ENCODE data around the gene LMO3.

LMO3 gene

DNA sequence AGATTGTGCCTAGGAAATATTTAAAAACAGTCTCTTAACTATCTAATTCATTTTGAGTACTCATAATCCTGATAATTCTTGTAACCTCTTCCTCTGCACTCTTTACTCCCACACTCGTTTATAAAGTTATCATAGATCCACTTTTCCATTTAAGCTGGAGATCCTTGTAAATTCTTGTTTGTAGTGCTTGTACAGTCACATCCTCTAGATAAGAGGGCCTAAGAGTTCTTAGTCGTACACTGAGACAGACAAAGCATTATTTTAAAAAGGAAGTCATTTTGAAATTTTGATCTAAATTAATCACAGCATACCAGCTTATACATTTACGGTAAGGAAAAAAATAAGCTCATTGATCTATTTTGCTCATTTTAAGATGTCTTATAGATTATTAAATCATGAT is 42.5 kb downstream of the LMO3 start:
- in situ Hi-C loops (cut with MboI; ENCODE audit: low pct_unique_long_range_greater_than_20kb, low sequenced_read_pairs, unreplicated experiment): no loop called here
- TF ChIP-seq, protein P1, sequence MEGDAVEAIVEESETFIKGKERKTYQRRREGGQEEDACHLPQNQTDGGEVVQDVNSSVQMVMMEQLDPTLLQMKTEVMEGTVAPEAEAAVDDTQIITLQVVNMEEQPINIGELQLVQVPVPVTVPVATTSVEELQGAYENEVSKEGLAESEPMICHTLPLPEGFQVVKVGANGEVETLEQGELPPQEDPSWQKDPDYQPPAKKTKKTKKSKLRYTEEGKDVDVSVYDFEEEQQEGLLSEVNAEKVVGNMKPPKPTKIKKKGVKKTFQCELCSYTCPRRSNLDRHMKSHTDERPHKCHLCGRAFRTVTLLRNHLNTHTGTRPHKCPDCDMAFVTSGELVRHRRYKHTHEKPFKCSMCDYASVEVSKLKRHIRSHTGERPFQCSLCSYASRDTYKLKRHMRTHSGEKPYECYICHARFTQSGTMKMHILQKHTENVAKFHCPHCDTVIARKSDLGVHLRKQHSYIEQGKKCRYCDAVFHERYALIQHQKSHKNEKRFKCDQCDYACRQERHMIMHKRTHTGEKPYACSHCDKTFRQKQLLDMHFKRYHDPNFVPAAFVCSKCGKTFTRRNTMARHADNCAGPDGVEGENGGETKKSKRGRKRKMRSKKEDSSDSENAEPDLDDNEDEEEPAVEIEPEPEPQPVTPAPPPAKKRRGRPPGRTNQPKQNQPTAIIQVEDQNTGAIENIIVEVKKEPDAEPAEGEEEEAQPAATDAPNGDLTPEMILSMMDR (IDR thresholded peaks at IDR 0.05; ENCODE audit: extremely low read depth, insufficient read depth, missing control alignments): no peak
- DNase-seq (ENCODE audit: low spot score): no peak

DNA sequence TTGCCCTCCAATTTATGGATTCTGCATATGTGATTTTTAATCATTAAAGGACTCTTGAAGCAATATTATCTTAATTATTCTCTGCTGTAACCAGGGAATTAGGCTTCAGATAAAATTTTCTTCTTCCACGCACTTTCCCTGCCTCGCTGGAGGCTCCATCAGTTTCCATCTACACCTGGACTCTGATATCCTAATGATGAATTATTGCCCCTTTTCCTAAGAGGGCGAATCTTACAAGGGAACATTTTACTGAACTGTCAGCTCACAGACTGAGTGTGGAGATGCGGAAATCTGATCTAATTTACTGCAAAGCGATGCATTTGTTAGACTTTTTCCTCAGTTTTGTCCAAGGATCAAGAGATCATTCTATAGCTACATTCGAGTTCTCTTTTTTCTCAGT is 43.0 kb downstream of the LMO3 start:
- in situ Hi-C loops (cut with MboI; ENCODE audit: low pct_unique_long_range_greater_than_20kb, low sequenced_read_pairs, unreplicated experiment): no loop called here
- no peak for DNase-seq (ENCODE audit: low spot score)
- TF ChIP-seq, protein P1 (IDR thresholded peaks at IDR 0.05; ENCODE audit: extremely low read depth, insufficient read depth, missing control alignments): no peak

DNA sequence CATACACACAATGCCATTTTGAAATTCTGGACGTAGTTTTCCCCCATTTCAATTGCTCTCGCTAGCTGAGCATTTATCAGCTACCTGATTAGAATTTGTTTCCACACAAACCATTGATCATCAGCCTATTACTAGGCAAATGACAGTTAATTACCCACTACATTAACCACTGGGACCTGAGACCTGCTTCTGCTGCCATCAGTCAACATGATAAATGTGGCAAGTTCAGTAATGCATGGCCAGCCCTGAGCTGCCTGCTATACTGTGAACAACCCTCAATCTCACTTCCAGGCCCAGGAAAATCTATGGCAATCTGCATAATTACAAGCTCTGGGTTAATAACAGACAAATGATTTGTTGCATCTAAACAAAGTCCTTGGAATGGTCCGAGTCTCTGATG is 43.5 kb downstream of the LMO3 start:
- DNase-seq (ENCODE audit: low spot score): no peak
- TF ChIP-seq, protein P1 (IDR thresholded peaks at IDR 0.05; ENCODE audit: extremely low read depth, insufficient read depth, missing control alignments): no peak
- in situ Hi-C loops (cut with MboI; ENCODE audit: low pct_unique_long_range_greater_than_20kb, low sequenced_read_pairs, unreplicated experiment): no loop called here

DNA sequence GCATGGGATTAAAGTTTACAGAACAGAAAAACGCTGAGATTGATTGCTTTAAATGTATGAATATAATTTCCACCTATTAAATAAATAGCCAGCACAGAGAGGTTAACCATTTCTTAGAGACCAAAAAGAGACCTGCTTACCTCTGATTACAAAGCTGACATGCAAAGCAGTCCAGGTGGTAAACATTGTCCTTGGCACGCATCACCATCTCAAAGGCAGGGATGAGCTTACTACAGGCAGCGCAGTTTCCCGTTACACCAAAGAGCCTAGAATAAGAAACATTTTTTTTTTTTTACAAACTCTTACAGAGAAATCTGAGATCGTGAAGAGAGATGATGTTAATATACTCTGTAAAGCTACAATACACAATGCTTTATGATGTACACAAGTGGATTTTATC is 45.7 kb downstream of the LMO3 start:
- TF ChIP-seq, protein P1 (IDR thresholded peaks at IDR 0.05; ENCODE audit: extremely low read depth, insufficient read depth, missing control alignments): no peak
- DNase-seq (ENCODE audit: low spot score): no peak
- in situ Hi-C loops (cut with MboI; ENCODE audit: low pct_unique_long_range_greater_than_20kb, low sequenced_read_pairs, unreplicated experiment): no loop called here

DNA sequence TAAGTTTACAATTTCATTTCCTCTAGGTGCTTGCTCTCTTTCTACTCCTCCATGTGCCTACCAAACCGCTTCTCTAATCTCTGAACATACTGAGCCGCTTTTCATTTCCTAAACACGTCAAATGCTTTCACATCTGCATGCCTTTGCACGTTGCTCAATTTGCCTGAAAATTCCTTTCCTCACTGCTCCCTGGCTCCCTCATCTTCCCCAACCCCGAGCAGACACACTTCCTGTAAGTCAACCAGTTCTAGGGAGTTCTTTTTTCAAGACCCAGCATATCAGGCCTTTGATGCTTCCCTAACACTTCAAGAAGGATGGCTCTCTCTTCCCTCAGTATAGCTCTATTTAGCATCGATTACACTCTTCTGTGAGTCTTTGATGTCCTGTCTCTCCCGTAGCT is 50.3 kb downstream of the LMO3 start:
- TF ChIP-seq, protein P1 (IDR thresholded peaks at IDR 0.05; ENCODE audit: extremely low read depth, insufficient read depth, missing control alignments): no peak
- DNase-seq (ENCODE audit: low spot score): no peak
- in situ Hi-C loops (cut with MboI; ENCODE audit: low pct_unique_long_range_greater_than_20kb, low sequenced_read_pairs, unreplicated experiment): no loop called here

DNA sequence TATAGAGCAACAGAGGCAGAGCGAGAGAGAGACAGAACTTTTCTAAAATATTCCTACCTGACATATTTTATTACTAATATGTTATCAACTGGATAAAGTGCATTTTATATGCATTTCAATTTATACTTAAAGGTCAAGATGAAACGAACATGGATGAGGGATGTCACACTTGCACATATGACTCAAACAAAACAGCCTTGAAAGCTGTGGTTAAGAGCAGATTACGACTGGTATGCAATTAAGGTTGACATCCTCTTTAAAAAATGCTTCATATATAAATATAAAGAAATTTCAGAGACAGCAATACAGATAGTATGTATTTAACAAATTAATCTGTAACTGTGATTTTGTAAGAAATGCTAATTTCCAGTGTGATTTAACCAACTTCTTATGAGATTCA is 52.5 kb downstream of the LMO3 start:
- DNase-seq (ENCODE audit: low spot score): no peak
- TF ChIP-seq, protein P1 (IDR thresholded peaks at IDR 0.05; ENCODE audit: extremely low read depth, insufficient read depth, missing control alignments): no peak
- in situ Hi-C loops (cut with MboI; ENCODE audit: low pct_unique_long_range_greater_than_20kb, low sequenced_read_pairs, unreplicated experiment): no loop called here

DNA sequence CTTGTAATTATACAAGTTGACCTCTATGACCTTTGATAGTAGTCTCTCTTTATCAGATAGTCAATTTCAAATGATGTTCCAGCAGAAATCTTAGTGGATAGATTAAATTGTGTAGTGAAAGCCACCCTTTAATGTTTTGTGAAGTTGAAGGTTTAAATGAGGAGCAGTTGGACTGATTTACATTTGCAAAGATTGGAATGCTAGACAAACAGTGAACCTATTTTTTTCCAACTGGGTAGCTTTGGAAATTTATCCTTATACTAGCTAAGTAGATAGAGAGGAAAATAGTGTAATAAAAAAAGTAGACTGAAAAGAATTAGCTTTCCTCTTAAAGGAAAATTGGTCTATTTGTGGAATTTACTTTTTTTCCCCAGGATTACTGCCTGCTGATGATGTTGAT is 53.7 kb downstream of the LMO3 start:
- in situ Hi-C loops (cut with MboI; ENCODE audit: low pct_unique_long_range_greater_than_20kb, low sequenced_read_pairs, unreplicated experiment): no loop called here
- DNase-seq (ENCODE audit: low spot score): no peak
- TF ChIP-seq, protein P1 (IDR thresholded peaks at IDR 0.05; ENCODE audit: extremely low read depth, insufficient read depth, missing control alignments): no peak

Measured in GM13977 (cell line).